K562 (cell line): ENCODE results near the gene SLC35E3.

Source experiments
- HOMEZ ChIP-seq: fragments of 250-450 bp; sonication (Bioruptor Pico); IDR thresholded peaks from 2 replicates; pipeline ENCODE4 v1.4.0; 2020; ENCODE audit warnings: mild to moderate bottlenecking, moderate library complexity
- POLR2AphosphoS5 ChIP-seq: IDR thresholded peaks from 2 replicates; pipeline ENCODE4 v1.6.1; 2011; ENCODE audit warnings: mild to moderate bottlenecking, low read depth, low read length, moderate library complexity; ENCODE audit not compliant: control insufficient read depth, insufficient read depth
- ZNF239 ChIP-seq: fragments of 250-450 bp; sonication (Bioruptor Pico); IDR thresholded peaks from 2 replicates; pipeline ENCODE4 v1.4.0; 2020; ENCODE audit warnings: mild to moderate bottlenecking

- no peak for TF ChIP-seq POLR2AphosphoS5
- TF ChIP-seq ZNF239 (CRISPR knock-in tag): no peak
- no peak for TF ChIP-seq HOMEZ
Observed at GRCh38 chr12:68733661-68734071, 12.3 kb upstream of the SLC35E3 start.
